Measurements from ENCODE around the gene TP53I11.

The TP53I11 gene

GRCh38 chr11:44911029-44911814 lies 39.5 kb downstream of the TP53I11 start:
- peak; percentile 64 to 80 for DNase-seq

DNA sequence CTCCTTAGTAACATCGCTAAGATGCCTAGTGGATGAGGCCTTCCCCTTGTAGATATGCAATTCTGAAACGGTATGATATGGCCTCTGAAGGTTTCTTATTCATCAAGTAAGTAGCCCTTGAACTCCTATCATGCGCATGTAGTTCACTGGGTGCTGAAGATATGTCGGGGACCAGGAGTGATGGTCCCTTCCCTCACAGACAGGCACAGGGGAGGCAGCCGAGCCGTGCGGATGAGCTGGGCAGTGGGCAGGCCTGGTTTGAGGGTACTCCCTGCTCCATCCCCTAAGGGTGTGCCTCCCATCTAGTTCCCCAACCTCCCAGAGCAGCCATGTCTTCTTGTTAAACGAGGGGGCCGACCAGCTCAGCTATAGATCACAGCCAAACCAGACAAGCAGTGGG lies 40.1 kb downstream of the TP53I11 start:
- no peak for DNase-seq

DNA sequence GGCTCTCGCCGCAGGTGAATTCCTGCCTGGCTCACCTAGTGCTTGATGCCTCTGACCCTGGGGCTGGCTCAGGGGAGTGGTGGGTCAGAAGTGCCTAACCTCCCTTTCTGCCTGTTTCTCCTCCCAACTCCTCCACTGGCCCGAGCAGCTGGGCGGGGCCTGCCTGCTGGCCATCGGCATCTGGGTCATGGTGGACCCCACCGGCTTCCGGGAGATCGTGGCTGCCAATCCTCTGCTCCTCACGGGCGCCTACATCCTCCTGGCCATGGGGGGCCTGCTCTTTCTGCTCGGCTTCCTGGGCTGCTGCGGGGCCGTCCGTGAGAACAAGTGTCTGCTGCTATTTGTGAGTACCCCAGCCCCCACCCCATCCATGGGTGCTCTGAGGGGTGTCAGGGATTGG lies 41.1 kb downstream of the TP53I11 start:
- no peak for DNase-seq

DNA sequence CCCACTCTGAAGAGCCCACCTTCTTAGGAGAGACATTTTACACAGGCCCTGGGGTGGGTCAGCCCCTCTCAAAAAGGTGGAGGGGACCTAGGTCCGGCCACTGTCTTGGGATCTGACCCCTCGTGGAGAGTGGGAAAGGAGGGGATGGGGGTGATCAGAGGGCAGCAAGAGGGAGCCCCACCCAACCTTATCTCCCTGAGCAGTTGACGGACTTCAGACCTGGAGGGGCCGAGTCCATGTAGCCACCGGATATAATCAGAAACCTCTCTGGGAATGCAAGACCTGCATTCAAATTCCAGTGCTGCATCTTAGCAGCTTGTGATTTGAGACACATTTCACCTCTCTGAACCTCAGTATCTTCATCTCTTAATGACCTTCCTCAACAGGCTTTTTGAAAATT lies 44.0 kb downstream of the TP53I11 start:
- DNase-seq, result no peak

- no peak for DNase-seq
Measured at GRCh38 chr11:44905131-44905866, 45.4 kb downstream of the TP53I11 start.

DNA sequence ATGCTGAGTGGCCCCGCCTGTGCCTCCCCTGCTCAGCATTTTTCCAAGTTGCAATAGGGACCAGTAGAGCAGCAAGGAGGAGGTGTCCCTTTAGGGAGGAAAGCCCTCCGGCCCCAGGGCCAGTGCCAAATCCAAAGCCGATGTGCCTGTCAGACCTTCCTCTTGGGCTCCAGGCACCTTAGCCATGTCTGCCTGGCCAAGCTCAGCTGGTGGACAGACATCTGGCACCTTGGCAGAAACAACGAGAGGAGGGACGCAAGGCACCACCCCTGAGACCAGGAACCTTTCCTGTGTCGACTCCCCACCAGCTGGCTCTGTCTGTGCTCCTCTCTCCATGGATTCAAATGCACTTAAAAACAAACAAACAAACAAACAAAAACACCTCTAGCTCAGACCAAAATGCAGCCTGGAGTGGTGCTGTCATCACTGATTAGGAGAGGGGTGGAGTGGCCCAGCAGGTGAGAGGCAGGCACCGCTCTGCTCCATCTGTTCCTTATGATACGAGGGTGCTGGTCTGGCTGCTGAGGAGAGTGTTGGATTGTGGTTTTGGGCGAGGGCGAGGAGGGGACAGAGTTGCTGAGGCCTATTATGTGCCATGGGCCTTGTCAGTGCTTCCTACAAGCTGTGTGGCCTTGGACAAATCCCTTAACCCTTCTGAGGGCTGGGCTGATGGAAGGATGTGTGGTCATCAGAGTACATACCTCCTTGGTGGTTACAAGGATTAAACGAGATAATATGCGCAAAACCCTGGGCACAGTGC lies 46.2 kb downstream of the TP53I11 start:
- no peak for DNase-seq

- no peak for DNase-seq
Measured at GRCh38 chr11:44903518-44903917, 47.2 kb downstream of the TP53I11 start.

DNA sequence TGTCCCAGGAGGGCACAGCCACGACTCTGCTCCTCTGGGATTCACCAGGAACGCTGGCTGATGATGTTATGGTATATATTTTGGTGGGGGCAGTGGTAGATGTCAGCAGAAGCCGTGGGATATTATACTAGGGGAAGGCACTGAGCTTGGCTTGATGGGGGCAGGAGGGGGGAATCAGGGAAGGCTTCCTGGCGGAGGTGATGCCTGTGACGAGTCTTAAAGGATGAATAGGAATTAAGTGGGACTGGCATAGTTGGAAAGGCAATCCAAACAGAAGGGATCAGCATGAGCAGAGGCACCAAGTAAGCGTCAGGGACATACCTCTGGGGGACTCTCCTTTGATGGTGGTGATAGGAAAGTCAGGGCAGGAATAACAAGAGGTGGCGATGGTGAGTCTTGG lies 47.6 kb downstream of the TP53I11 start:
- no peak for DNase-seq

- DNase-seq, result no peak
Measured at GRCh38 chr11:44901786-44902185, 48.9 kb downstream of the TP53I11 start.

- DNase-seq, result no peak
Measured at GRCh38 chr11:44901120-44901633, 49.5 kb downstream of the TP53I11 start.

DNA sequence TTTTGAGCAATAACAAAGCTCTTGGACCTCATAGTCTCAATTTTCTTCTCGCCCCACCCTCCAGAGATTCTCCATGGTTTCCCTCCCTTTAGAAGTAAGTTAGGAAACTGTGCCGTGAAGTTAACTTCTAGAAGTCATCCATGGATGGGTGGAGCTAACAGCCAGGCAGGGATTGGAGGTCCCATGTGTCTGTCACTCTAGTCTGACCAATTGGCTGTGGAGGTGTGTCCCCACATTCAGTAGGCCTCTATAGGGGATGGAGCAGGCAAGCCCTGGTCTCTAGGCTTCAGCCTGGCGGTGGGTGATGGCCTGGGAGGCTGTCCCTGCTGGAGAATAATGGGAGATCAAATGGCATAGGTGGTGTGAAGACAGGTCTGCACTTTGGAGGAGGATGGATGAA lies 50.7 kb downstream of the TP53I11 start:
- DNase-seq, result peak in 1 of 2 donors; percentile 36

DNA sequence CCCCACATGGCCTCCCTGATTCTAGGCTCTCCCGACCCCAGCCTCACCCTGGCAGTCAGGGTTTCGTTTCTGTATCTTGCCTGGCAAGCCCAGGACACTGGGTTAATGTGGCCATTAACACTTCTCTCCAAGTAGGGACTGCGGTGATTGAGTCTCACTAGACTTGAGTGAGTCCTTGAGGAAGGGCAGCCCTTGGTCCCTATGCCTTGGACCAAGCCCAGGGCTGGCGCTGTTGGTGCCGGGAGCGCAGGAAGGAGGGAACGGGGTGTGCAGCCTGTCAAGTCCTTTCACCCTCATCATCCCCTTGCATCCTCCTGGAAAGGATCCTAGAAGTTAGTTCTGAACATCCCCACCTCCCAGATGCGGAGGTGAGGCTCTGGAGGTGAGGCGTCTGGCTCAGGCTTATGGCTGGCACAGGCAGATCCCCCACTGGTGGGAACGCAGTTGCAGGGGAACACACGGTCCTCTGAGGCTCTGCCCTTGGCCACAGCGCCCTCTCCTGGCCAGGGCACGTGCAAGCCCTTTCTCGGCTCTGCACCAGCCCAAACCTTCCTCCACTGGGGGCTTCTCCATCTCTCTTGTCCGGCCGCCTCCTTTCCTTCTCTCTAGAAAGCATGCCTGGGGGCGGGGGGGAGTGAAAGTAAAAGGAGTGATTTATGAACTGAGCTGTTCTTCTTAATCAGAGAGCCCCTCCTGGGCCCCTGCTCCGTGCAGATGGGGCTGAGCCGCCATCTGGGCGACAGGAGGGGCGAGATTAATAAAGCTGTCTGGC lies 56.7 kb downstream of the TP53I11 start:
- DNase-seq, result peak; percentile 36 to 57

DNA sequence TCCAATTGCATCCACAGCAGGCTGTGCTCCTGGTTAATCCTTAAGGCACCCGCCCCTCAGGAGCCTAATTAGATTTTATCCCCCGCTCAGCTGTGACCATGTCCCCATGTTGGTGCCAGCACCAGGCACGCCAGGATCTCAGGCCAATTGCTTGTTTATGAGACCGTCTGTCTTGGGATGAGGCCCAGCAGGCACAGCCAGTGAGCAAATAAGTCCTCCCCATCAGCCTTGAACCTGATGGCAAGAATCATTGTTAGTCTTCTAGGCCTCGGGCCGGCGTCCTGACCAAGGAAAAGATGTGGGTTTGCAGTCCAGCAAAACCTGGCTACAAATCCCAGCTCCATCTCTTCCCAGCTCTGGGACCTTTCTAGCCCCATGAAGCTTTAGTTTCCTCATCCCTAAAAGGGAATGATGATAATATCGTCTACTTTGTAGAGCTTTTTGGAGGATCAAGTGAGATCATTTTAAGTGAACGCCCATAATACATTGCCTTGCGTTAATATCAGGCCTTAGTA lies 57.3 kb downstream of the TP53I11 start:
- DNase-seq, result no peak

- no peak for DNase-seq
Measured at GRCh38 chr11:44892843-44893242, 57.8 kb downstream of the TP53I11 start.

- DNase-seq, result no peak
Measured at GRCh38 chr11:44889266-44889665, 61.4 kb downstream of the TP53I11 start.

DNA sequence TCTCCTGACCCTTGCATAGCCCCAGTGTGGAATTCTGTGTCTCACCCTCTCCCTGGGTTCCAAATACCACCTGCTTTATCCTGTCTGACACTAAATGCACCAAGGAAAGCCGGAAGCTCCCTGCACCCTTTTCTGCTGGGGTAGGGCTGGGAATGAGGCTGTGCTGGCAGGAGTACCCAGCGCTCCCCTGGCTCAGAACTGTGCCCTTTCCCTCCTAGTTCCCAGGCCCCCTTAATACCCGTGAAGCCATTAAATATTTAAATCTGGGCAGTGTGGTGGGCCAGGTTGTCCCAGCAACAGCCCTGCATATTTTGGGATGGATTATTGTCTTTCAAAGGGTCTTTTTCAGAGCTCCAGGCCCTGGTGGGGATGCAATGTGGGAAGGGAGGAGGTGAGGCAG lies 63.0 kb downstream of the TP53I11 start:
- DNase-seq, result no peak

DNA sequence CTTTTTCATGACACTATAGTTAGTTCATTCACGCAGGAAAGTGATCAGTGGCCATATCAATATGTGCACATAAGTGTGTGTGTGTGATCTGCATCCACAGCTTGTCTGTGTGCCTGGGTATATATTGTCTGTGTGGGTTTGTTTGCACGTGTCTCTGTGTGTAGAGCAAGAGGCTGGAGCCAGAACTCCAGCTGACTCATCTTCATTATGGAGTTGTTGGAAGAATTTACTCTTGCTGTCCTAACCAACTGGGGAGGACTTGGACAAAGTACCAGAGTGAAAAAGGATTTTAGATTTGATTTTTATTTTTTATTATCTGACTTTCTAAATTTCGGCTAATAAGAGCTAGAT lies 63.9 kb downstream of the TP53I11 start:
- no peak for DNase-seq

DNA sequence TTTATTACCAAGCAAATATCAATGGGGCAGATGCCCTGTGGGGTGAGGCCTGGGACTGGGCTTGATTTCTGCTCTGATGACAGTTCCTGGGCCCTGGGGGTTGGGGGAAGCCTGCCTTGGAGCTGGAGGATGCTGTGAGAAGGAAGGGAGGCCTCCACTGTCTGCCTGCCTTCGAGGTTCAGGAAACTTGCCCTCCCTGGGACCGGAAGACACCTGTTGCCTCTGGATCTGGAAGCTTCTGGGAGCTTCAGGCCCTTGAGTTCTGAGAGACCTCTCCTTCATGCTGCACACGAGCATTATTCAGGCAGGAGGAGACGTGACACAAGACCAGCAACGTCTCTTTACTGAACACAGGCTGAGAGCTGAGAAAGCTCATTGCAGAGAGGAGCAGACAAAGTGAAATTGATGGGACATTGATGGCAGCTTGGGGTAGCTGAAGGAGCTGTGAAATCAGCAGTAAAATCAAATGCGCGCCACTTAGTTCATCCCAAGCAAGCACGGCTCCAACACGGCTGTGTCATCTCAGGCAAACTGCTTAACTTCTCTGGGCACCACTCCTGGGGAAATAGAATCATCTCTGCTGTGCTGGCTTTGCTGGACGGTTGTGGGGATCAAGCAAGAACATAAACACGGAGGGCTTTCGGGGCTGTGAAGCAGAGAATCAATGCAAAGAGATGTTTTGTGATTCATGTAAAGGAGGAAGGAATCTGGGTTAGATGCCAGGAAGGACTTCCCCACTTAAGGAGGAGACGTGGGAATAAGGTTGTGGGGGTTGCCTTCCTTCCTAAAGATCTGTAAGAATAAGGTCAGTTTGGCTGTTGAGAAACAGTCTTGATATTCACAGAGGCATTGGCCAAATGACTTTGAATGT lies 64.5 kb downstream of the TP53I11 start:
- no peak for DNase-seq

GRCh38 chr11:44885065-44885810 lies 65.4 kb downstream of the TP53I11 start:
- no peak for DNase-seq

GRCh38 chr11:44884056-44884455 lies 66.6 kb downstream of the TP53I11 start:
- no peak for DNase-seq

- DNase-seq, result no peak
Measured at GRCh38 chr11:44883277-44883676, 67.4 kb downstream of the TP53I11 start.

Data from CD4-positive, alpha-beta T cell treated with Interleukin-1 beta for 1 hour (primary cell).